A172 (cell line): ENCODE measurements around the gene NLN. TPM values are rescaled to one million over a fixed set of nuclear protein-coding genes. Genes with fewer than 3 reads are reported as not detected.
"Not testable (repeated sequence)": the region's sequence is repeated elsewhere in the genome, so short reads cannot be mapped to it uniquely, and the experiment has no call there.

ENCODE experiments used
- DNase-seq: peaks from one replicate; pipeline ENCODE4 v3.0.0-alpha.2; 2015; ENCODE audit warnings: low spot score
- total RNA-seq: library from RNA; depleted of rRNA; stranded (reverse); fragments of >200 nt; shearing (Covaris generic); gene quantifications from 2 replicates; pipeline ENCODE4 v1.2.3, GENCODE V29; 2014; rRNA removed

NLN gene
- total RNA-seq, result 48.9 and 54.7 TPM in 2 replicates

DNA sequence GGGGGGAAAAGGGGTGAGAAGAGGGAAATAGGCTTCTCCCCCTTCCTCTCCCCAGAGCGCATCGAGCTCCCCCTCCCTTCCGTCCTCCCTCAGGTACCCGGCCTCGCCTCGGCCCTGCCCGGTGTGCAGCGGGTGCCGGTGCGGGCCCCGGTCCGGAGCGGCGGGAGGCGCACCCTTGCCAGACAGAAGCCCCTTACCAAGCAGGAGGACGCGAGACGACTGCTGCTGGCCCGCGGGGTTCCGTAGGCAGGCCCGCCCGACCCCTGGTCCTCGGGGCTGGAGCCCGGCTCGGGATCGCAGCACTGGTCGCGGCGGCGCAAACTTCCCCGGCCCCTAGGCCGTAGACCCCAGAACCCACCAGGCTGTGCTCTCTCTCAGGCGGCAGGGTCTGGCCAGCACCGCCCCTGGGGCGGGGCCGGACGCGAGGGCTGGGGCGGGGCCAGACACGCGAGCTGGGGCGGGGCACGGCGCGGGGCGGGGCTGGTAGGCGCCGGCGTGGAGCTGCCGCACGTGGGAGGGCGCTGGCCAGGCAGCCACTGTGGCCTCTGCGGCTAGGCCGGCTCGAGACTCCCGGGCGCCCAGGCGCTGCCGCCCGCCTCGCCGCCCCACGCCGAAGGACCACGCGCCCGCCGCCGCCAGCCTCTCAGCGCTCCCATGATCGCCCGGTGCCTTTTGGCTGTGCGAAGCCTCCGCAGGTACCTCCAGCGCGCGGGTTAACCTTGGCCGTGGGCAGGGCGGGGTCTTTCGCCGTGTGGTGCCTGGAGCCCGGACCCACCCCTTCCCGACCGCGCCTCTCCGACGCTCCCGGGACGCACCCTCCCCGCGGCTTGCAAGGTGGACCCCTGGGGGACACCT lies at the start of gene NLN, which contains the start of gene SGTB:
Gene NLN (plus strand): TSS at position 486 of the 855 bp plus-strand sequence. CDS start 169 bp downstream, at position 655.
Gene SGTB (minus strand): TSS at position 390 of the 855 bp plus-strand sequence. CDS start 1,302 bp downstream, outside the sequence.
- DNase-seq, result peak; percentile 48

DNA sequence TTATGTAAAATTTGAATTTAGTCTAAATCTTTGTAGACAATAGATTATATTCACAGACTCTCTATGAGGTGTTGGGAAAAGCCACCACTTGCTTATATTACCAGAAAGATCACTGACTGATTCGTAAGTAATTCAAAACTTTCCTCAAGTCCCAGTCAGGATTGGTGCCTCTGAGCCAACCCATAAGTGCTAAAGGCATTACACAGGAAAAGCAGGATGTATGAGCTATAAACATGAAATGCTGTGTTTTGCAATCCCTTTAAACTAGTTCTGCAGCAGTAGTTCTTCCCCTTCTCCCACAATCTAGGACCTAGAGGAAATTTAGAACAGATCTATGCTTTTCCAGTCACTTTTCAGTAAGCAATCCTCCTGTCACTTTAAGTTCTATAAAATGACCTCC lies 49.2 kb upstream of the NLN start:
- DNase-seq, result no peak

DNA sequence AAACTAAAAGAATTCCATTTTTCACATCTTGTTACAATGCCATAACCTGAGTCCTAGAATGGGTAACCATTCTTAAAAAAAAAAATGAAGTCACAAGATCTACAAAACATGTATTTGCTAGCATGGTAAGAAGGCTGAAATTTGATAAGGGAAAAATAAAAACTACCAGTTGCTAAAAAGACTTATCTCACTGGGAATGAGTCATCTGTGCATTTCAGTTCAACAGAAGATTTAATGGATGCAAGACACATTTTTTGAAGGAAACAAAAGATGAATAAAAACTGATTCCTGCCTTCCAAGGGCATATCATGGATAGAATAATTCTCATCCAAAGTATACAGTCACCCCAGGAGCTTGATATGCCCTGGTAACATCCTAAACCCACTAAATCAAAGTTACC lies 47.3 kb upstream of the NLN start:
- peak; percentile 12 for DNase-seq

DNA sequence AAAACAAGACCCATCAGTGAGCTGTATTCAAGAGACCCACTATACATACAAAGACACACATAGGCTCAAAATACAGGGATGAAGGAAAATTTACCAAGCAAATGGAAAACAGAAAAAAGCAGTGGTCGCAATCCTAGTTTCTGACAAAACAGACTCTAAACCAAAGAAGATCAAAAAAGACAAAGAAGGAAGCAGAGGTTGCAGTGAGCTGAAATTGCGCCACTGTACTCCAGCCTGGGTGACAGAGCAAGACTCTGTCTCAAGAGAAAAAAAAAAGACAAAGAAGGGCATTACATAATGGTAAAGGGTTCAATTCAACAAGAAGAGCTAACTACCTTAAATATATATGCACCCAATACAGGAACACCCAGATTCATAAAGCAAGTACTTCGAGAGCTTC lies 45.9 kb upstream of the NLN start:
- not testable (repeated sequence) for DNase-seq

DNA sequence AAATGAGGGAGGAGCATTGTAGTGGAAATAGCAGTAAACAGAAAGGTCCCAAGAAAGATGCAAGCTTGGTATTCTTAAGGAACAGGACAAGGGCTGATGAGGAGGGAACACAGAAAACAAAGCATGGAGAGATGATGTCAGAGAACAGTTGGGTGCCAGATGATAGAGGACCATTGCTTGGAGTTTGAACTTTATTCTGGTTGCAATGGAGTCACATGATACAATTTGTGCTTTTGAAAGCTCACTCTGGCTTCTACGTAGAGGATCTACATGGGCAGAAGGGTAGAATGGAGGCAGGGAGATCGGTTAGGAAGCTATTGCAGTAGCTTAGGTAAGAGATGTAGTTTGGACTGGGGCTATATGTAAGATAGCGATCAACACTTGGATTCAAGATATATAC lies 39.9 kb upstream of the NLN start:
- DNase-seq, result no peak

DNA sequence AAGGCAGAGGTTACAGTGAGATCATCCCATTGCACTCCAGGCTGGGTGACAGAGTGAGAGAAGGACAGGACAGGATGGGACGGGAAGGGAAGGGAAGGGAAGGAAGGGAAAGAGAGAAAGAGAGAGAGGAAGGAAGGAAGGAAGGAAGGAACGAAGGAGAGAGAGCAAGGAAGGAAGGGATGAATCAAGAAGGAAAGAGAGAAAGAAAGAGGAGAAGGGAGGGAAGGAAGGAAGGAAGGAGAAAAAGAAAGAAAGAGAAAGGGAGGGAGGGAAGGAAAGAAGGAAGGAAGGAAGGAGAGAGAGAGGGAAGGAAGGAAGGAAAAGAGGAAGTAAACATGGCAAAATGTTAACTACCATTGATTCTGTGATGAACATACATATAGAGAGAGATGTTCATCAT lies 28.9 kb upstream of the NLN start:
- DNase-seq, result no peak

DNA sequence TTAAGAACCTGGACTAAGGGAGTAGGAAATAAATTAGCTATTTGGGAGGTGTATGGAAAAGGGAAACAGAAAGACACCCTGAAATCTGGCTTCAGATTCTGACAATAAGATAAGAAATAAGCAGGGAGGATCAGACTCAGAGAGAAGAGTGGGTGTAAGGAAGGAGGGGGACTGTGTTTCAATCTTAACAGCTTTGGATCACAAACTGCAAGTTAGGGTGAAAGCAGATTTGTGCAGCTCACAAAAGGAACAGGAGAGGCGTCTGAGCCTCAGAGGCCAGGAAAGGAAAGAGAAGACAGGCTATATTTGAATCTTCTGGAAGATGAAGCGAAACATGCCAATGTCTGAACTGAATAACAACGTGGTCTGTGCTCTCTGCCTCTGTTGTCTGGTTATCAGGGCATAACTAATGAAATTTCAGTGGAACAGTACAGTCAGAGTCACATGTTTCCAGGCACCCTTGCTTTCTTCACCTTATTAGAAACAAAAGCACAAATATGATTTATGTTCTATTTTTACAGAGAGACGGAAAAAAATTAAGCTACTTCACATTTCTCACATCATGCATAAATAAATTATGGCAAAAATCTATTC lies 26.7 kb upstream of the NLN start:
- no peak for DNase-seq

DNA sequence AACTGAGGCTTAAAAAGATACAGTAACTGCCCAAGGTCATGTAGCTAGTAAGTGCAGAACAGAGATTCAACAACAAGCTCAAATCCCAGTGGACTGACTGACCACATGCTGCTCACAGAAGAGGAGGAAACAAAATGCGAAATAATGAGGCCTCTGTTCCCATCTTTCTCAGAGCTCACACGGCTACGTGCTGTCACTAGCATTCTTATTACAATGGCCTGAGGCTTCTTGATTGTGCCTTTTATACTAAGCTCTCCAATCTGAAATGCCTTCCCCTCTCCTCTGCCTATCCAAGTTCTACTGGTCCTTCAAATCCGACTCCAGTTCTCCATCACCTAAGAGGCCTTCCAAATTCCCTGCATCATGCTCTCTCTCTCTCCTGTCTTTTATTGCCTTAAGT lies 26.1 kb upstream of the NLN start:
- DNase-seq, result no peak

DNA sequence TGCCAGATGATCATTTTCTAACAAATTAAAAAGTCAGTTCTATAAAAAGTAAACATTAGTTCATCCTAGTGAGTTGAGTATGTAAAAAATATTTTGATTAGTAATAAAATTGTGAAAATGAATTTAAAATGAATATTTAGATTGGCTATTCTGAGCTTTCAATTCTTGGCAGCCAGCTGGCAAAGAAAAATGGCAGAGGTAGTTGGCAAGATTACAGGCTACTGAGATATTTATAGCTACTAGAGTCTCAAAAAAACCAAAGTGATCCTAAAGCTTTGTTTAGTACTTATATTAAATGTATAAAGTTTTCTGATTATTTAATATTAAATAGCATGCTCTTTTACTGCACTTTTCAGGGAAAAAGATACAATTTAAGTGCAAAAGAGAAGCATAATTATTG lies 25.1 kb upstream of the NLN start:
- no peak for DNase-seq

DNA sequence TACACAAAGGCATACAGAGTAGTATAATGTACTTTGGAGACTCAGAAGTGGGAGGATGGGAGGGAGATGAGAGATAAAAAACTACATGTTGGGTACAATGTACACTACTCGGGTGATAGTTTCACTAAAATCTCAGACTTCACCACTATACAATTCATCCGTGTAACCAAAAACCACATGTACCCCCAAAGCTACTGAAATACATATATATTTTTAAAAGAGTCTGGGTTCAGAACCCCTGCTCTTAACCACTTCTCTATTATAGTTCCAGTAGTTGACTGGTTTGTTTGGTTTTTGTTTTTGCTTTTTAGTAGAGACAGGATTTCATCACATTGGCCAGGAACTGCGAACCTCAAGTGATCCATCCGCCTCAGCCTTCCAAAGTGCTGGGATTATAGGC lies 22.7 kb upstream of the NLN start:
- DNase-seq, result no peak

DNA sequence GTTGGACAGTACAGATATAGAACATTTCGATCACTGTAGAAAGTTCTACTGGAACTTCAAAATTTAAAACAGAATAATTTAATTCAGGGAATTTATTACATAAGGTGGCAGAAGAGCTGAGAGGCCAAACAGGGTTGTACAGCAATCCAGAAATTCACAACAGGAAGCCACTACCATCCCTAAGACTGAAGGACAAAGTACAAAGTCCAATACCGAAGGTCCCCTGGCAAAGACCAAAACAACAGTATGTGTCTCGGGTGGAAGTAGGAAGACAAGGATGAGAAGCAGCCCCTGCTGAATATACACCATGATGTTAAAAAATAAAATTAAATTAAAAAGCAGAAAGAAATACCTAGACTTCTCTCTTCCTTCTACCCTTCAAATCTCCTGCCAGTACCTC lies 20.0 kb upstream of the NLN start:
- DNase-seq, result no peak

DNA sequence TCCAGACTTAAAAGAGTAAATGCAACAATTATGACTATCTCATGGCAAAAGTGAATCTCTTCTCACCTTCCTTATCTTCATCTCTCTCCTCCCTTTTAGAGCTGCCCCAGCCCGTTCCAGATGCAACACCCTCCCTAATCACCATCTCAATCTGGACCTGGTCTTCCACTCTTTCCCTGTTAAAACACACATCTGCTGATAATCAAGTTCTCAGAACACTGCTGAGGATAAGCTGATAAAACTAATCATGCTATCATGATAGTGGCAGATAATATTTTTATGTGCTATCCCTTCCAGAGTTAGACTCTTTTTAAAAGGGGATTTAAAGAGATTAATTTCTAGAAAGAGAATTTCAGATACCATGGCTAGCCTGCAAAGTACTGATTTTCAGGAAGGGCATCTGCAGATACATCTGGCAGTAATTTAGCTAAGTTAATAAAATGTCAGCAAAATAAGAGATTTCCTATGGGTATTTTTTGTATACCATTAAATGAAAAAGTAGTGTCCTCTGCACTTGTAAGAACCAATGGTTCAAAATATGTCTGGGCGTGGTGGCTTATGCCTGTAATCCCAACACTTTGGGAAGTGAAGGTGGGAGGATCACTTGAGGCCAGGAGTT lies 17.3 kb upstream of the NLN start:
- DNase-seq, result no peak

DNA sequence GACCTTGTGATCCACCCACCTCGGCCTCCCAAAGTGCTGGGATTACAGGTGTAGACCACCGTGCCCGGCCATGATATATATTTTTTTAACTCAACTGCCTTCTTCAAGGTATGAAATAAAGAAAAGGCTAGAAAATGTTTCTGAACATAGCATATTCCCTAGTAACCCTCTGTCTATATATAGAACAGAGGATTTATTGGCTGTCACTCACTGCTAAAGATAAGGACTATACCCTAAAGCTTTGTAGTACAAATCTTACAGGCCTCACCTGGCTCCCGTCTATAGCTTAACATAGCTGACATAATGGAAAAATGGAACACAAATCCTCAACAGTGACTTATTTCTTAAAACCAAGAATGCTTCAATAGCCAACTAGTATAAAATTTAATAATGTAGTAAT lies 14.3 kb upstream of the NLN start:
- no peak for DNase-seq

DNA sequence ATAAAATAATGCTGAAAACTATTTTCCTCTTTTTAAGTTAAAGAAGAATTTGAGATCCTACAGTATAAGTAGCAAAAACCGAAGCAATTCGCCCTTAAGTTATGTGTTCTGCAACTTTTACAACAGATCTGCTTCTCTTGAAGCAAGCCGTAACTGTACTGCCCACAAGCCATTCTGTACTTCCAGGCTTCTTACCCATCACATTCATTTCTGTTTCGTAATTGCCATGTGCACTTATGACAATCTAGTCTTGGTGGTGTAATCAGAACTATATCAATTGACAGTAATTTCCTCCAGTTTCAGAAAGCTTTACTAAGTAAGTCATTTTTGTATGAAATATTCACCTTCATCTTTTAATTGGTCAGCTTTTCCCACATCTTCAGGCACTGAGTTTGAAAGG lies 13.9 kb upstream of the NLN start:
- no peak for DNase-seq

DNA sequence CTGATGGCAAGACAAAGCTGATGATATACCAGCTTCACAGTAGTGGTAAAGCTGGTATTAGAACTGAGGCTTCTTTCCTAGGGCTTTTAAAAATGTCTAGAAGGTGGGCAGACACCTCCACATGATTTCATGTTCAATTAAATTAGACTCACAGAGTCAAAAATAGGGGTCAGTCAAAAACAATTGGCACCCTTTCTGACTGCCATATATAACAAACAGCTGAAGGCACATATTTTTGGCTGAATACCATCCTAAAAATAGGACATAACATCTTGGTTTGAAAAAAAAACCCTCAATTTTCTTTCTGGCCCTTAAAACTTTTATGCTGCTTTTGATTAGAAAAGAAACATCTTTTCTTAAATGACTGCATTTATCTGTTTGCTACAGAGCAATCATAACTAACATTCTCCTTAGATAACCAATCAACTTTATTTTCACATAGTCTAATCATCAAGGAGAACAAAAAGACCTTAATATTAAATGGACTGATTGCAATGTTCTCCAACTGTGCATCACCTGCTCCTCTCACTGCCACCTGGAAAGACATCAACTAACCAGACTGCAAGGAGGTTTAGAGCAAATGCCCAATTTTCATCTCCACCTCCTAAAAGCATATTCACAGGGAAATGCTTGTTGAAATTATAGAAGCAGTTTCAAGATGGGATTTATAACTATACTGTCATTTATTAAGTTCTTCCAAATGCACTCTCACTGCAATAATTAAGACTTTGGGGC lies 3.3 kb upstream of the NLN start:
- no peak for DNase-seq

DNA sequence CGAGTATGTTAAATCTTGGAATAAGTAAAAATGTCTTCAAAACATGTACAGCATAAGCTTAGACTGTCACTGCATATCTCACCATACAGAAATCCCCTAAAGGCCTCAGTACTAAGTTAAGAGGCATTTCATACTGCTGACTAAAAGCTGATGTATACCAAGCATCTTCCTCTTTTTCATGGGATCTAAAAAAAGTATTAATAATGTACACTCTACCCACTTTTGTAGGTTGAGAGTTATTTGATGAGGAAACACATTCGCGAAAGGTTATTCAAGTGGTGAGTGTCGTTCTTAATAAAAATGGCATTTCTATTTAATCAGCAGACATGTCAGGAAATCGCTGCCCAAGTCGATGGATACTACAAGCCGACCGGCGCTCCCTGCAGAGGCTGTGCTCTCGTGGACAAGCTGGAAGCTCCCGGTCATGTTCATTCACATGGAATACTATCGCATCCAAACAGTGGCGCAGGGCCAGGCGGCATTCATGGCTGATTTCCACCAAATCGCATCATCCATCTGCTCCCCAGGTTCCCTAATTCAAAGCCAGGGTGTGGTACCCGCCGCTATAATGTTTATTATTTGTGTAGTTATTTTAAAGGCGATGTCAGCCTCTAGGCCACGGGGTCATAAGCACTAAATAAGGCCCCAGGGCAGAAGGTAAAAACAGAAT lies 820 bp upstream of the NLN start:
- DNase-seq, result peak; percentile 61

DNA sequence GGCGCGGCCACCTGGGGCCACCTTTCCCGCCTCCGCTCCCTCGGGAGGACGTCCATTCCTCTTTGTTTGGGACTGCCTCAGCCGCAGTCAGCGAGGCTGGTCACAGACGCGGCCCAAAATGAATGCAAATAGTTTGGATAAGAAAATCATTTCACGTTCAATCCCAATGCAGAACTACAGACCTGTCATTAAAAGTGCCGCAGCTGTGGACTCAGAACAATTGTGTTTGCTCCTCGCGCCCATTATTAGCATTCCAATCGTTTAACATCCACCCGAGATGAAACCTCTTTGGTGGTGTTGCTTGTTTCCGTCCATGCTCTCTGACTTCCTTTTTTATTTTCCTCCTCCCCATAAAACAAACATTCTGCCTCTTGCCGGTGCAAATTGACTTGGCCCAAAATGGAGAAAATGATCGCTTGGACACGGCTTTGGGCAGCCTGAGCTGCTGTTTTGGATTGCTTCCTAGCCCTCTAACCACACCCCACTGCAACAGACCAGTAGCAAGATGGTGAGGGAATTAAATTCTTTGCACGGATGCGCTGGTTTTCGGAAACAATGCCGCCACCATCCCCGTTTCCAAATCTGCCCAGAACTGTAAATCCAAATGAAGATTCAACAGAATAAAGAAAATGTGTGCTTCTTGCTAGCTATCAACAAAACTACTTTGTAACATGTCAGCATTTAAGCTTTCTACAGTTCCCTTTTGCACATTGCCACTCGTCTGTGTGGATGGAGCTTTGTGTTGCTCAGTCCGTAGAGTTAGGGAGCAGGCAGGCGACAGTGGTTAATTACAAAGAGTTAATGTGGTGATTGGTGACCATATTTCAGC lies 784 bp downstream of the NLN start:
- peak; percentile 66 for DNase-seq

DNA sequence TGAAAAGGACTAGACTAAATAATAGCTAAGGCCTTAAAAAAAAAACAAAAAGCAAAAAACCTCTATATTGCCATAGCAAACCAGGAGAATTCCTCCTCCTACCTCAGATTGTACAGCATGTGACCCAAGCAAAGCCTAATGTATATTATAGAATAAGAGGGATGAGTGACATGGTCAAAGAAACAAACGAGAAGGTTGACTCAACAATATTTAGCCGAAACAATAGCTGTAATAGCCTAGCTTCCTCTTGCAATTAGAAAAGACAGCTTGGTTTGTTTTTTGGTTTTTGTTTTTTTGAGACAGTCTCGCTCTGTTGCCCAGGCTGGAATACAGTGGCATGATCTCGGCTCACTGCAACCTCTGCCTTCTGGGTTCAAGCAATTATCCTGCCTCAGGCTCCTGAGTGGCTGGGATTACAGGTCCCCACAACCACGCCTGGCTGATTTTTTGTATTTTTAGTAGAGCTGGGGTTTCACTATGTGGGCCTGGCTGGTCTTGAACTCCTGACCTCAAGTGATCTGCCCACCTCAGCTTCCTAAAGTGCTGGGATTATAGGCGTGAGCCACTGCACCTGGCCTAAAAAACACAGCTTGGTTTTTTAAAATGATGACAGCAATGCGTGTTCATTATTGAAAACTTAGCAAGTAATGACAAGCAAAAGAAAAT lies 5.6 kb downstream of the NLN start:
- DNase-seq, result no peak

DNA sequence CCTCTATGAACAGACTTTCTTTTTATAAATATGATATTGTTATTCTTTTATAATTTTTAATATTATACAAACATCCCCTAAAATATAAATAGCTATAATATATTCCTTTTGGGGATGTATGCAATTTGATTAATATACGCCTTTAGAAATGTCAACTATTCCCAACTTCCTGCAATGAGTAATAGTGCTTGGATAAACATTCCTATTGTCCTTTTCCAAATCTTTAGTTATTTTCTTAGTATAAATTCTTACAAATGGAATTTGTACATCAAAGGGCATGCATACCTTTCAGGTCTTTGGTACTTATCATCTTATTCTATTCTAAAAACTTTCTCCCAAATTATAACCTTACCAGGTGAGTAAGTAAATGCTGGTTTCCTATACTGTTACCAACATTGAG lies 6.2 kb downstream of the NLN start:
- no peak for DNase-seq

DNA sequence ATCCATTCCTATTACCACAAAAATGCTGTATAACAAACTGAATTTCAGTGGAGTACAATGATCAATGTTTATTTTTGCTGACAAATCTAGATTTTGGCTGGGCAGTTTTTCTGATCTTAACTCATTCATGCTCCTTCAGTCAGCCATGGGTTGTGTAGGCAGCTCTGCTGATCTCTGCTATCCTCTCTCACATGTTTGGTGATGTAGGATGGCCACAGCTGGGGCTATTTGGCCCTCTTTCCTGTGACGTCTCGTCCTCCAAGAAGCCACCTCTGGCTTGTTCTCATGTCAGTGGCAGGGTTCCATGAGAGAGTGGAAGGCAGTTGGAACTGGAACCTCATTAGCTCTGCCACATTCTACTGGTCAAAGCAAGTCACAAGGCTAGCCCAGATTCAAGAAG lies 8.9 kb downstream of the NLN start:
- DNase-seq, result no peak
